GM18909 (cell line): ENCODE data around the gene HACE1.

Source experiments
- ATAC-seq: cut with Tn5 transposase; IDR thresholded peaks from one replicate; pipeline ENCODE4 v1.9.1; 2021; ENCODE audit warnings: mild to moderate bottlenecking; ENCODE audit not compliant: unreplicated experiment, poor library complexity

HACE1 gene

DNA sequence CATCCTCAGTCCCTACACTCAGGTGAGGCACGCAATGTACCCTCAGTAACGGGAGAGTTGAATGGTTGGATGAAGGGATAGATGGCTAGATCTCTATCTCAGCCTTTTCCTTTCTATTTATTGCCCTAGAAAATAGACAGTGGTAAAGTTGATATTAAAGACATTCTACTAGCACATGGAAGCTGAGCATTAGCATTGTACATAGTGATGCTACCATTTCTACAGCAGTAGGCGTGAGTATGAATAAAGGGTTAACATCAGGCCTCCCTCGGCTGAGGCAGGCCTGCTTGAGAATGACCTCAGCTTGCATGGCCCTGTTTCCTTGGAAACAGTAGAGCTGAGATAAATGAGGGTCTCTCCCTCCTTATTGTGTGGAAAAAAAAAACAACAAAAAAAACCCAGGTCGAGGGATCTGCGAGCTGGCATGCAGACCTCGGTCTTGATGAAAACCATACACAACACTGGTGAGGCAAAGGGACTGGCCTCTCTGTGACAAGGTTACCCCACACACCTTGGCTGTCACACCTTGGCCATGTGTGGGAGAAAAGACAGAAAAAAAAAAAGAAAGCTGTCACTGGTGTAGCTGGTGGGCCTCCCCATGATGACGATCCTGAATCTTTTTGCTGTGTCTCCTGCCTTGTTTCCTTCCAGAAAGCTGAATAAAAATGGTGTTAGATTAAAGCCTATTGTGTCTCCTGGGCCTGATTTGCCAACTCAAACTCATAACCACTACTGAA lies 160.0 kb downstream of the HACE1 start:
- ATAC-seq = no peak

DNA sequence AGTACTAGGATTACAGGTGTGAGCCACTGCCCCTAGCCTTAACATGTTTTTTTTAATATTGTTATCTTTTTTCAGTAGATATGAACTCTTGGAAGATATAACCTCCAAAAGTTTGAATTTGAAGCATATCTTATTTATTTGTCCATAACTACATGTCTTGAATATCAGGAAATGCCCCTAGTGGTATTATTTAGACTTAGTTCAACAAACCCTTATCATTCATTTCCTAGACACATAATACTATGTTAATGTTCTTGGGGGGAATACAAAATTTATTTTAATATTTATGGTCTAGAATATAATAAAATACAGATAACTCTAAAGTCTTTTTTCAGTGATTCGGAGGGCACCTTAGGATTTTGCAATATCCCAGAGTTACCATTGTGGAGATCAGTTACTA lies 160.7 kb downstream of the HACE1 start:
- no peak for ATAC-seq

DNA sequence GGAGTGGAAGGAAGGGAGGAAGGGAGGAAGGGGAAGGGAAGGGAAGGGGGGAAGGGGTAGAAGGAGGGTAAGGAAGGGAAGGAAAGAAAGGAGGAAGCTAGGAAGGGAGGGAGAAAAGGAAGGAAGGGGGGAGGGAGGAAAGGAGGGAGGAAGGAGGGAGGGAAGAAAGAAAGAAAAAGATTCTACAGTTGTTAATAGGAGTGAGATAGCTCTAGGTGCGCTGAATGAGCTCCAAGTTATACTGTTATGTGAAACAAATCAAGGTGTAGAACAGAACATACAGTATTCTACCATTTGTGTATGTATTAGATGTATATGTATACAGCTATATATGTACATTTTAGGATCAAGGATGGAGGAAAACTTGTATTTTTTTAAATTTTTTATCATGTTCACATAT lies 167.7 kb downstream of the HACE1 start:
- ATAC-seq = no peak

DNA sequence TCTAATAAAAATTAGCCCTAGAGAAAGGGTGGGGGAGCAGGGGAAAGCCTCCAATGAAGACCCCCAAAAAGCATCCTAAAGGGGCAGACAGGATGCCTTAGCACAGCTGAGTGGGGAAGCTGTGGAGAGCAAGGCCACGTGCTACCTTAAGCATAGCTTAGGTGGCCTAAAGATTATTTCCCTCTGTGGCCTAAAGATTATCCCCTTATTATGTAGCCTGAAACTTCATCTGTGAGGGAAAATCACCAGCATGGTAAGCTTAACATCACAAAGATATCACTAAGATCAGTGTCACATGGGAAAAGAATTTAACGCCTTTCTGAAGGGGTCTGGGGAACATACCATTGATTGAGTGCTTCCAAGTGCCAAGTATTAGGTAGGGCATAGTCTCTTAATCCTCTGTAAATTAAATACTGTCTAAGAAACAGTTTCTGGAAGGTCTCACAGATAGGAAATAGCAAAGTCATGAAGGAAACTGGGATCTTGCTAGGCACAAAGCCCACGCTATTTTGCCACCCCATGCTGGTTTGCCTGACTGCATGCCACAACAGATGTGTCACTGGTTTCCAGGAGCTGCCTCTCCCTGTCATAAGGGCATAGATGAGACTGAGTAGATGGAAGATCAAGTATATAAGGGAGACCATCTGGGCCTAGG lies 170.0 kb downstream of the HACE1 start:
- no peak for ATAC-seq

DNA sequence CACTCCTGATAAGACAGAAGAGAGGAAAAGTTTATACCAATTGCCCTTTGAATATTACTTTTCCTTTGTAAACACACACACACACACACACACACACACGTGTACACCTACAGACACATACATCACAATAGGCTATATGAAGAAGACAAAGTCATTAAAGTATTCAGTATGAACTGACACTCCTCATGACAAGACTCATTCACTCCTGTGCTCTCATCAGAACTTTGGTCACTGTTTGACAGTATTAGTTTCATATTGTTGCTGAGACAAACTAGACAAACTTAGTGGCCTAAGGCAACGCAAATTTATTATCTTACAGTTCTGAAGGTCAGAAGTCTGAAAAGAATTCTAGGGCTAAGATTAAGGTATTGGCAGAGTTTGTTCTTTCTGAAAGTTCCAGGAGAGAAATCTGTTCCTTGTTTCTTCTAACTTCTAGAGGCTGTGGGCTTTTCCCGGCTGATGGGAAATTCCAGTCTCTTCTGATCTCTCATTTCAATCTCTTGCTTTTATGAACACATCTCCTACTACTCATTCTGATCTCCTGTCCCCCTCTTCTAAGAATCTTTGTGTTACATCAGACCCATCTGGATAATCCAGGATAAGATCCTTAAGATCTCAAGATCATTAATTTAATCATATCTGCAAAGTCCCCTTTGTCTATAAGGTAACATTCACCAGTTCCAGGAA lies 171.3 kb downstream of the HACE1 start:
- ATAC-seq = peak; percentile 61

DNA sequence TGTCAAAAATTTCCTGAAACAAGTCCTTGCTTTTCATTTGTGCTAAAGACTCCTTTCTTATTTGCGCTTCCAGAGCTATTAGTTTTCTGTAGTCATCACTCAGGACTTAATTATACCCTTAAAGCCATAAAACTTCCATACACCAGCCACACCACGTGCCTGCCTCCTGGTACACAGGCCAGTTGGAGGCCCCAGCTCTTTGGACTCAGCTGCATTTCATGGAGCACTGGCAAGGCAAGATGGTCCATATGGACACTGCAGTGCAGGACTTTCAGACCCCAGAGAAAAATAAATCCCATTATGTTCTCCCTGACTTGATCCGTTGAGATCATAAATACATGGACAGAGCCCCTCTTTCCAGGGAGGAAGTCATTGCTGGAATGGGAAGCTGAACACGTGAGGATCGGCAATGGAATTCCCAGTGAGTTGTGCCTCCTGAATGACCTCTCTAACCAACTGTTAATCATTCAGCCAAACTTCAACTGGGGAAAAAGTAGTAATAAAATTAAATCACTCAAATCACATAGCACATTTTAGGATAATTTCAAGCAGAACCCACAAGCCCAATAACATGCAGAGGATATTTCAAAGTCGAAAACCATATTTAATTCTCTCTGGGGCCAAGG lies 173.1 kb downstream of the HACE1 start:
- no peak for ATAC-seq

DNA sequence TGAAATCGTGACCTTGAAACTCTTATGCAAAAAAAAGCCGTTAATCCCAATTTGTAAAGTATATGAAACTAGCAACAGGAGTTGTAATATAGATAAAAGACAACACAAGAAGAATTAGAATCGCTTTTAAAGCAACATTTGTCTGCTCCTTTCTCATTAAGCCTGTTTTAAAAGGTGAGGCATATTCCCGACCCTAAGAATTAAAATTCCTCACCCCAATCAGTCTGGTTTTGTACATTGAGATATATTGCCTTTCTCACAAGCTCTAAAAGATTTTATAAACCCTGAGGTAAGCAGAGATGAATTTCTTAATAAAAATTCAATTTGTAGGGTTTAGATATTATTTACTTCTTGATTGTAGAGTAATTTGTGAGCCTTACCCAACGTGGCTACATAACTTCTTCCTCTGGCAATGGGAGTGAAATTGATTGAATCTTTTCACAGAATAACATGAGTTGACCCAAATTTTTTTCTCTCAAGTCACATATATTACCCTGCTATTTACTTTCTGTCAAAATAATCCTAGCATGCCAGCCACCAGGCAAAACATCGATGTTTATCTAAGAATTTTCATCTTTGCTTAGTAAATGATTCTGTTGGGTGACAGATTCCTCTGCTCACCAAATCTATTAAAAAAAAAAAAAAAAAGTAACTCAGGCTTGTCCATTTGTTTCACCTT lies 173.7 kb downstream of the HACE1 start:
- no peak for ATAC-seq

DNA sequence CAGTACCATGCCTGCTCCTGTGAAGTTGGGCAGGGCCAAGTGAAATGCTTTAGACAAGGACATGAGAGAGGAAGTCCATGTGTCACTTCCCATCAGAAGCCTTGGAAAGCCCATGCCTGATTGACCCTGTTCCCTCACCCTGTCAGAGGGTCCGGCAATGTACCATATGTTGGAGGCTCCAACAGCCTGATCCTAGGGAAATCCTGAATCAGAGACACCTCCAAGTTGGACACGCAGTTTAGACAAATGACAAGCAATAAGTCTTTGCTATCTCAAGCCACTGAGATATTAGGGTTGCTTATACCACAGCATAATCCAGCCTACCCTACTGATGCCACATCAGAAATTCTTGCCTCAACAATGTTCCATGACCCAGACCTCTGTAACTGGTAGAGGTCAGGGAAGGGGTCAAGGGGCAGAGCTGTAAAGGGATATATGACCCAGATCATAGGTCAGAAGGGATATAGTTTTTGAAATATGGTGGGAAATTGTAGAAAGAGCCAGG lies 174.8 kb downstream of the HACE1 start:
- ATAC-seq = no peak

DNA sequence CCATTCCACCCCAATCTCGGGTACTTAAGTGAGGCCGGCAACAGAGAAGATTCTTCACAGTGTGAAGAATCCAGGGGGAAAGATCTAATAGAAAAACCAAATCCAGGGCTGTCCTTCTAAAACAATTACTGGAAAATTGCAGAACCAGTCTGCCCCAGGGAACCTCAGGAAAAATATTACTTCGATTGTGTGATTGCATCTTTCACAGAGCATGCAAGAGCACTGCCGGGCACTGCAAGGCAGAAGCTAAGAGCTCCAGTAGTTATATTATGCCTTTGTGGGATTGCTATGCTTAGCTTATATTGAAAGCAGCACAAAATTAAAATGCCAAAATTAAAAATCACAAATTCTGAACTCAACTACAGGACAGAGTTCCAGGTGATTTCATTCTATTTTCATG lies 175.9 kb downstream of the HACE1 start:
- no peak for ATAC-seq

DNA sequence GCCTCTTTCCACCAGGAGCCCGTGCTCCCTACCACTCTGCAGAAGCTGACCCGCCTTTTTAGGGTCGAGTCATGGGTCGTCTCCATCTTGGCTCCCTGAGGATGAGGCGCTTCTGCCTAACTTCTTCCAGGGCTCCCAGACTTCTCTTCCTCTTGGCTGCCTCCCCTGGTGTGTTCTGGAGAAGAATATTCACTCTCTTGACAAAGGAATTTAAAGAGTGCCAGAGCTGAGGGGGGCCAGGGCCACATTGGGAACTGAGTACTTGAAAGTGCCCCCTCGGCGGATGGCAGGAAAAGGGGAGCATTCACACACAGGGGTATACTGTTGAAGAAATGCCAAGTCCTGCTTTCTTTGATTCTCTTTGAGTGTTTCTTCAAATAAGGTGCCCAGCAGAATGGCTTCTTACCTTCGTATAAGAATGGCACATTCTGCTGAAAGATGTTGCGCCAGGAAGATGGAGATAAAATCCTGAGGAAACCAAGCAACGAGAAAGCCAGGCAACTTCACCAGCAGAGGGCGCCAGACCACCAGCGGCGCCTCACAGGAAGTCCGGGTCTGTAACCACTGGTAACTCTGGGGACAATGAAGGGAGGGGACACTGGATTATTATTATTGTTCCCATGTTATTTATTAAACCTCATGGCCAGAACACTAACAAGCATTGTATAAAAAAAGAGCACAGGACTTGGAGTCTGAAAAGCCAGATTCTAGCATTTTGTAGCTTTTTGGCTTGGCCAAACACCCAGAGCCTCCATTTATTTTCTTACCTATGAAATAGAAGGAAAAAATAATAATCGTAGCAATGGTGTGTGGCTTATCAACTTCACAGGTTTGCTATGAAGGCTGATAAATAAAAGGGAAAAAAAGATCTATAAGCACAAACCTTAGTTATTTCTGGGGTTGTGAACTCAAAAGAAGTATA lies 176.7 kb downstream of the HACE1 start:
- ATAC-seq = peak; percentile 84

DNA sequence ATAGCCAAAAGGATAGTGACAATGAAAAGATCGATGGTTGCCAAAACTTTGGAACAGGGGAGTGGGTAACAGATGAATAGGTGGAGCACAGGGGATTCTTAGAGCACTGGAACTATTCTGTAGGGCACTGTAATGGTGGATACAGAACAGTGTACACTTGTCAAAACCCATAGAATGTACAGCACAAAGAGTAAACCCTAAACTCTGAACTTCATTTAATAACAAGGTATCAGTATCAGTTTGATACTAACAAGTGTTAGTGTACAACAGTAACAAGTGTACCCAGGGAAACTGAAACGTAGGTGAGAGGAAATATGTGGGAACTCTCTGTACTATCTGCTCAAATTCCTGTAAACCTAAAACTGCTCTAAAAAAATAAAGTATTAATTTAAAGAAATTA lies 179.2 kb downstream of the HACE1 start:
- ATAC-seq = no peak

DNA sequence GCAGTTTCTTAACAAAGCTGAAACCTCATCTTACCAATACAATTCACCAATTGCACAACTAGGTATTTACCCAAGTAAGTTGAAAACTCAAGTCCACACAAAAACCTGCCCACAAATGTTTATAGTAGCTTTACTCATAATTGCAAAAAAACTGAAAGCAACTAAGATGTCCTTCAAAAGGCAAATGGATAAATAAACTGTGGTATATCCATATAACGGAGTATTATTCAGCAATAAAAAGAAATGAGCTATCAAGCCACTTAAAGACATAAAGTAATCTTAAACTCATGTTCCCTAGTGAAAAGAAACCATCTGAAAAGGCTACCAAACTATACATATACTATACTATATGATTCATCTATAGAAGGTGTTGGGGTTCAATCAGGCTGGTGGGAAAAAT lies 179.7 kb downstream of the HACE1 start:
- no peak for ATAC-seq
